HepG2 (cell line): ENCODE measurements around the gene CORO7. TPM values are rescaled to one million over a fixed set of nuclear protein-coding genes. Genes with fewer than 3 reads are reported as not detected.

Source experiments
- ADNP ChIP-seq: sonication (generic); formaldehyde crosslinking; IDR thresholded peaks from 2 replicates; pipeline ENCODE4 v1.4.0; 2020; ENCODE audit warnings: missing genetic modification reagents
- AKAP8 ChIP-seq: sonication (generic); formaldehyde crosslinking; IDR thresholded peaks from 2 replicates; pipeline ENCODE4 v1.5.1; 2020; ENCODE audit warnings: mild to moderate bottlenecking, missing genetic modification reagents
- ARNT ChIP-seq: fragments of 450-650 bp; IDR thresholded peaks from 2 replicates; pipeline ENCODE4 v1.6.1; 2017
- CREB1 ChIP-seq, 2 experiments: fragments of 450-650 bp in 1 of 2; IDR thresholded peaks; 2 replicates each; pipeline ENCODE4 v1.6.1; 2016 to 2017; ENCODE audit warnings: control low read depth in 1 of 2, mild to moderate bottlenecking in 1 of 2, missing compliant biosample characterization in 1 of 2, missing genetic modification characterization in 1 of 2
- DPF2 ChIP-seq: sonication (generic); formaldehyde crosslinking; IDR thresholded peaks from 2 replicates; pipeline ENCODE4 v1.4.0; 2020; ENCODE audit warnings: mild to moderate bottlenecking, low read depth, missing genetic modification reagents, borderline replicate concordance
- FOXC1 ChIP-seq: sonication (generic); formaldehyde crosslinking; IDR thresholded peaks from 2 replicates; pipeline ENCODE4 v1.8.0; 2022; ENCODE audit warnings: mild to moderate bottlenecking, missing genetic modification reagents, borderline replicate concordance
- FOXP1 ChIP-seq, 2 experiments: fragments of 450-650 bp in 1 of 2; IDR thresholded peaks; 2 replicates each; pipeline ENCODE4 v1.6.1; 2017 to 2018; ENCODE audit warnings: antibody characterized with exemption in 1 of 2
- HOXA5 ChIP-seq: sonication (generic); formaldehyde crosslinking; IDR thresholded peaks from 2 replicates; pipeline ENCODE4 v1.4.0; 2020; ENCODE audit warnings: missing genetic modification reagents
- NFYC ChIP-seq: IDR thresholded peaks from 2 replicates; pipeline ENCODE4 v1.6.1; 2016; ENCODE audit warnings: missing genetic modification reagents, missing compliant biosample characterization
- RFX5 ChIP-seq: IDR thresholded peaks from 2 replicates; pipeline ENCODE4 v1.6.1; 2011; ENCODE audit warnings: low read depth, low read length, improper control_type of control experiment
- TGIF2 ChIP-seq: IDR thresholded peaks from 2 replicates; pipeline ENCODE4 v1.6.1; 2016; ENCODE audit warnings: control low read depth, missing compliant biosample characterization
- YEATS4 ChIP-seq: sonication (generic); formaldehyde crosslinking; IDR thresholded peaks from 2 replicates; pipeline ENCODE4 v1.4.0; 2020; ENCODE audit warnings: missing genetic modification reagents, borderline replicate concordance
- ZFP90 ChIP-seq: sonication (generic); formaldehyde crosslinking; IDR thresholded peaks from 2 replicates; pipeline ENCODE4 v1.8.0; 2022; ENCODE audit warnings: missing genetic modification reagents, mild to moderate bottlenecking, inconsistent platforms, borderline replicate concordance
- ZNF12 ChIP-seq: sonication (generic); formaldehyde crosslinking; IDR thresholded peaks from 2 replicates; pipeline ENCODE4 v1.5.0; 2020; ENCODE audit warnings: missing genetic modification reagents
- ZNF280B ChIP-seq: sonication (generic); formaldehyde crosslinking; IDR thresholded peaks from 2 replicates; pipeline ENCODE4 v1.5.0; 2020; ENCODE audit warnings: missing genetic modification reagents, mild to moderate bottlenecking, borderline replicate concordance
- ZNF354B ChIP-seq: sonication (generic); formaldehyde crosslinking; IDR thresholded peaks from 2 replicates; pipeline ENCODE4 v1.8.0; 2022; ENCODE audit warnings: mild to moderate bottlenecking, missing genetic modification reagents
- ZNF703 ChIP-seq: sonication (generic); formaldehyde crosslinking; IDR thresholded peaks from 2 replicates; pipeline ENCODE4 v1.5.1; 2020; ENCODE audit warnings: missing genetic modification reagents, mild to moderate bottlenecking, moderate library complexity, borderline replicate concordance
- ZNF777 ChIP-seq: sonication (generic); formaldehyde crosslinking; IDR thresholded peaks from 2 replicates; pipeline ENCODE4 v1.4.0; 2020; ENCODE audit warnings: missing genetic modification reagents
- ZSCAN21 ChIP-seq: sonication (generic); formaldehyde crosslinking; IDR thresholded peaks from 2 replicates; pipeline ENCODE4 v1.8.0; 2022; ENCODE audit warnings: mild to moderate bottlenecking, missing genetic modification reagents, moderate library complexity, borderline replicate concordance
- ZSCAN30 ChIP-seq: sonication (generic); formaldehyde crosslinking; IDR thresholded peaks from 2 replicates; pipeline ENCODE4 v1.5.0; 2020; ENCODE audit warnings: mild to moderate bottlenecking, missing genetic modification reagents
- polyA plus RNA-seq, 8 experiments: library from polyadenylated mRNA; depleted of rRNA in 3 of 8; stranded (reverse) in 7 of 8; unstranded in 1 of 8; fragments of >200 nt; fragmentation: Illumina TruSeq in 4 of 8; extraction: Trizol in 4 of 8; gene quantifications; 2 replicates each; pipeline versions ENCODE4 v1.2.1 to v1.2.3, GENCODE V29; 2011 to 2016; ENCODE audit warnings: low read depth in 4 of 8, missing spikeins in 1 of 8, mixed read lengths in 1 of 8; ENCODE audit not compliant: insufficient read depth in 1 of 8
- total RNA-seq, 5 experiments: library from RNA; depleted of rRNA; stranded (reverse); fragments of >200 nt; fragmentation: Illumina TruSeq; extraction: Trizol; gene quantifications; 2 replicates each; pipeline ENCODE4 v1.2.3, GENCODE V29; 2016; ENCODE audit warnings: low read depth in 1 of 5
- TF ChIP-seq, protein P1 (sequence below): sonication (generic); formaldehyde crosslinking; IDR thresholded peaks from 2 replicates; pipeline ENCODE4 v1.8.0; 2022; ENCODE audit warnings: mild to moderate bottlenecking, missing genetic modification reagents
- TF ChIP-seq, protein P2 (sequence below): sonication (generic); formaldehyde crosslinking; IDR thresholded peaks from 2 replicates; pipeline ENCODE4 v1.5.1; 2020; ENCODE audit warnings: missing genetic modification reagents, mild to moderate bottlenecking, borderline replicate concordance
- TF ChIP-seq, protein P3 (sequence below): sonication (generic); formaldehyde crosslinking; IDR thresholded peaks from 2 replicates; pipeline ENCODE4 v1.5.1; 2020; ENCODE audit warnings: missing genetic modification reagents, mild to moderate bottlenecking, borderline replicate concordance

Gene CORO7
- total and polyA plus RNA-seq, 2 of the 13 experiments (the other 11 are each of a cell fraction or from before 2014, with no cell fraction given) = 9.9 to 14.3 TPM

DNA sequence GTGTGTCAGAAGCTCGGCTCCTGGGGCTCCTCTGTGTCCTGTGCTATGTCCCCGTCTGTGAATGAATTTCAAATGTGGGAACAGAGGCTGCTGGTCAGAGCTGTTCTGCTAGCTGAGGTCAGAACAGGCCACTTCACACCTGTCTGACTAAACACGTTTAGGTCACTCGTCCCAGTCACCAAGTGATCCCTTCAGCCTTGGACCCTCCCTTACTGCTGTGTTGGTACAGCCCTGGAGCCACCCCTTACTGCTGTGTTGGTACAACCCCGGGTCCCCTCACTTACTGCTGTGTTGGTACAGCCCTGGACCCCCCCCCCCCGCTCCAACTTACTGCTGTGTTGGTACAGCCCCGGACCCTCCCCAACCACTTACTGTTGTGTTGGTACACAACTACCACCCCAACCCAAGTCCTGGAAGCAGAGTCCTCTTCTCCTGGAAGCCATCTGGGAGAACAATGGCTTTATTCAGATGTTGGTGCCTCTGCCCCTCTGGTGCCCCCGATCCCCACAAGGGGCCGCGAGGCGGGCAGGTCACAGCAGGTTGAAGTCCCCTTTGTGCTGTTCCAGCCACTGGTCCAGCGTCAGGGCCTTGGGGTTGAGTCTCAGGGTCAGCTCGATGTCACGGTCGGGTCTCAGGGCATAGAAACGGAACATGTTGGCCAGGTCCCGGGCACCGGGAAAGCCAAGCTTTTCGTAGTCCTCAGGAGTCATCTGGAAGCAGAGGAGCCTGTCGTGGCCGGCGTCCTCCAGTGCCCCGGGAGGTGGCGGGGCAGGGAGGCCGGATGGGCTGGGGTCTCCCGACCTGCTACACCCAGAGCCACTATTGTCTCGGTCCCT is 45.1 kb upstream of the CORO7 start (continued):
- TF ChIP-seq RFX5 = no peak
- TF ChIP-seq CREB1 (IDR thresholded peaks at IDR 0.05) = no peak
- TF ChIP-seq CREB1 (CRISPR knock-in tag; IDR thresholded peaks at IDR 0.05) = no peak
- TF ChIP-seq ZSCAN30 (CRISPR knock-in tag) = 0 out of 2 replicates have a peak, but pooled peaks have one; percentile 39
- TF ChIP-seq ZFP90 = peak; percentile 91
- no peak for TF ChIP-seq AKAP8 (CRISPR knock-in tag)
- peak; percentile 65; the same call in 1 of the 2 replicates for TF ChIP-seq DPF2 (CRISPR knock-in tag)
- TF ChIP-seq ARNT = no peak
- 0 out of 2 replicates have a peak, but pooled peaks have one; percentile 33 for TF ChIP-seq ZNF280B
- TF ChIP-seq, protein P1, sequence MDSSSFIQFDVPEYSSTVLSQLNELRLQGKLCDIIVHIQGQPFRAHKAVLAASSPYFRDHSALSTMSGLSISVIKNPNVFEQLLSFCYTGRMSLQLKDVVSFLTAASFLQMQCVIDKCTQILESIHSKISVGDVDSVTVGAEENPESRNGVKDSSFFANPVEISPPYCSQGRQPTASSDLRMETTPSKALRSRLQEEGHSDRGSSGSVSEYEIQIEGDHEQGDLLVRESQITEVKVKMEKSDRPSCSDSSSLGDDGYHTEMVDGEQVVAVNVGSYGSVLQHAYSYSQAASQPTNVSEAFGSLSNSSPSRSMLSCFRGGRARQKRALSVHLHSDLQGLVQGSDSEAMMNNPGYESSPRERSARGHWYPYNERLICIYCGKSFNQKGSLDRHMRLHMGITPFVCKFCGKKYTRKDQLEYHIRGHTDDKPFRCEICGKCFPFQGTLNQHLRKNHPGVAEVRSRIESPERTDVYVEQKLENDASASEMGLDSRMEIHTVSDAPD (CRISPR knock-in tag) = no peak; the same call in 1 of the 2 replicates
- no peak for TF ChIP-seq ZNF354B (CRISPR knock-in tag)
- TF ChIP-seq, protein P2, sequence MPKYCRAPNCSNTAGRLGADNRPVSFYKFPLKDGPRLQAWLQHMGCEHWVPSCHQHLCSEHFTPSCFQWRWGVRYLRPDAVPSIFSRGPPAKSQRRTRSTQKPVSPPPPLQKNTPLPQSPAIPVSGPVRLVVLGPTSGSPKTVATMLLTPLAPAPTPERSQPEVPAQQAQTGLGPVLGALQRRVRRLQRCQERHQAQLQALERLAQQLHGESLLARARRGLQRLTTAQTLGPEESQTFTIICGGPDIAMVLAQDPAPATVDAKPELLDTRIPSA (CRISPR knock-in tag) = no peak
- TF ChIP-seq NFYC (CRISPR knock-in tag) = no peak
- peak; percentile 87 for TF ChIP-seq FOXP1 (IDR thresholded peaks at IDR 0.05)
- peak; percentile 83 for TF ChIP-seq FOXP1 (CRISPR knock-in tag; IDR thresholded peaks at IDR 0.05)
- TF ChIP-seq TGIF2 (CRISPR knock-in tag) = peak; percentile 15; the same call in 1 of the 2 replicates
- TF ChIP-seq ADNP (CRISPR knock-in tag) = no peak
- peak; percentile 63; the same call in 1 of the 2 replicates for TF ChIP-seq HOXA5 (CRISPR knock-in tag)
- TF ChIP-seq FOXC1 (CRISPR knock-in tag) = peak; percentile 43; the same call in 1 of the 2 replicates
- TF ChIP-seq ZNF703 (CRISPR knock-in tag) = 0 out of 2 replicates have a peak, but pooled peaks have one; percentile 60
- peak; percentile 45; the same call in 1 of the 2 replicates for TF ChIP-seq ZNF777 (CRISPR knock-in tag)
- peak; percentile 75 for TF ChIP-seq YEATS4 (CRISPR knock-in tag)
- TF ChIP-seq ZNF12 (CRISPR knock-in tag) = peak; percentile 71; the same call in 1 of the 2 replicates
- TF ChIP-seq ZSCAN21 = peak; percentile 64; the same call in 1 of the 2 replicates
- TF ChIP-seq, protein P3, sequence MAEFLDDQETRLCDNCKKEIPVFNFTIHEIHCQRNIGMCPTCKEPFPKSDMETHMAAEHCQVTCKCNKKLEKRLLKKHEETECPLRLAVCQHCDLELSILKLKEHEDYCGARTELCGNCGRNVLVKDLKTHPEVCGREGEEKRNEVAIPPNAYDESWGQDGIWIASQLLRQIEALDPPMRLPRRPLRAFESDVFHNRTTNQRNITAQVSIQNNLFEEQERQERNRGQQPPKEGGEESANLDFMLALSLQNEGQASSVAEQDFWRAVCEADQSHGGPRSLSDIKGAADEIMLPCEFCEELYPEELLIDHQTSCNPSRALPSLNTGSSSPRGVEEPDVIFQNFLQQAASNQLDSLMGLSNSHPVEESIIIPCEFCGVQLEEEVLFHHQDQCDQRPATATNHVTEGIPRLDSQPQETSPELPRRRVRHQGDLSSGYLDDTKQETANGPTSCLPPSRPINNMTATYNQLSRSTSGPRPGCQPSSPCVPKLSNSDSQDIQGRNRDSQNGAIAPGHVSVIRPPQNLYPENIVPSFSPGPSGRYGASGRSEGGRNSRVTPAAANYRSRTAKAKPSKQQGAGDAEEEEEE (CRISPR knock-in tag) = no peak
